Measurements from ENCODE around the gene NKAIN1.

- TF ChIP-seq, protein P1, sequence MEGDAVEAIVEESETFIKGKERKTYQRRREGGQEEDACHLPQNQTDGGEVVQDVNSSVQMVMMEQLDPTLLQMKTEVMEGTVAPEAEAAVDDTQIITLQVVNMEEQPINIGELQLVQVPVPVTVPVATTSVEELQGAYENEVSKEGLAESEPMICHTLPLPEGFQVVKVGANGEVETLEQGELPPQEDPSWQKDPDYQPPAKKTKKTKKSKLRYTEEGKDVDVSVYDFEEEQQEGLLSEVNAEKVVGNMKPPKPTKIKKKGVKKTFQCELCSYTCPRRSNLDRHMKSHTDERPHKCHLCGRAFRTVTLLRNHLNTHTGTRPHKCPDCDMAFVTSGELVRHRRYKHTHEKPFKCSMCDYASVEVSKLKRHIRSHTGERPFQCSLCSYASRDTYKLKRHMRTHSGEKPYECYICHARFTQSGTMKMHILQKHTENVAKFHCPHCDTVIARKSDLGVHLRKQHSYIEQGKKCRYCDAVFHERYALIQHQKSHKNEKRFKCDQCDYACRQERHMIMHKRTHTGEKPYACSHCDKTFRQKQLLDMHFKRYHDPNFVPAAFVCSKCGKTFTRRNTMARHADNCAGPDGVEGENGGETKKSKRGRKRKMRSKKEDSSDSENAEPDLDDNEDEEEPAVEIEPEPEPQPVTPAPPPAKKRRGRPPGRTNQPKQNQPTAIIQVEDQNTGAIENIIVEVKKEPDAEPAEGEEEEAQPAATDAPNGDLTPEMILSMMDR (IDR thresholded peaks at IDR 0.05), result no peak
- no peak for TF ChIP-seq POLR2A (IDR thresholded peaks at IDR 0.05)
These were observed 23.7 kb downstream of the NKAIN1 start for GRCh38 chr1:31216016-31216415.
